ENCODE measurements around the gene PHIP.

Gene PHIP

GRCh38 chr6:78993955-78994354, 84.1 kb downstream of the PHIP start:
- no peak overlapping the region for H3K4me3 ChIP-seq (ENCODE audit: low read length)
- peaks cover 9% of the 10 kb centered on the region; the same call in 1 of the 2 replicates for H3K36me3 ChIP-seq (ENCODE audit: control insufficient read depth, insufficient read depth, low read length)
- H3K27me3 ChIP-seq (ENCODE audit: control insufficient read depth, insufficient read depth, low read length) = no peaks in the 10 kb centered on the region
- WGBS (ENCODE audit: insufficient coverage, insufficient read length) = no CpG with 5 or more reads among the region's 5 CpGs
- H3K4me1 ChIP-seq (ENCODE audit: control insufficient read depth, insufficient read depth, low read length) = no peaks in the 10 kb centered on the region
- H3K9me3 ChIP-seq (ENCODE audit: control insufficient read depth, insufficient read depth, low read length) = no peaks in the 10 kb centered on the region
- H3K27ac ChIP-seq (ENCODE audit: low read length) = no peak overlapping the region
- no peak for DNase-seq (ENCODE audit: low read depth, low spot score)

GRCh38 chr6:78989191-78989590, 88.9 kb downstream of the PHIP start:
- no peaks in the 10 kb centered on the region for H3K27me3 ChIP-seq (ENCODE audit: control insufficient read depth, insufficient read depth, low read length)
- H3K27ac ChIP-seq (ENCODE audit: low read length) = no peak overlapping the region
- H3K36me3 ChIP-seq (ENCODE audit: control insufficient read depth, insufficient read depth, low read length) = peaks cover 2% of the 10 kb centered on the region; the same call in 1 of the 2 replicates
- no CpG with 5 or more reads among the region's 2 CpGs for WGBS (ENCODE audit: insufficient coverage, insufficient read length)
- H3K4me1 ChIP-seq (ENCODE audit: control insufficient read depth, insufficient read depth, low read length) = no peaks in the 10 kb centered on the region
- H3K4me3 ChIP-seq (ENCODE audit: low read length) = no peak overlapping the region
- no peaks in the 10 kb centered on the region for H3K9me3 ChIP-seq (ENCODE audit: control insufficient read depth, insufficient read depth, low read length)
- no peak for DNase-seq (ENCODE audit: low read depth, low spot score)

GRCh38 chr6:78986161-78986560, 91.9 kb downstream of the PHIP start:
- WGBS (ENCODE audit: insufficient coverage, insufficient read length) = no CpG with 5 or more reads among the region's 1 CpG
- no peaks in the 10 kb centered on the region for H3K27me3 ChIP-seq (ENCODE audit: control insufficient read depth, insufficient read depth, low read length)
- no peak overlapping the region for H3K27ac ChIP-seq (ENCODE audit: low read length)
- H3K9me3 ChIP-seq (ENCODE audit: control insufficient read depth, insufficient read depth, low read length) = no peaks in the 10 kb centered on the region
- H3K36me3 ChIP-seq (ENCODE audit: control insufficient read depth, insufficient read depth, low read length) = peaks cover 2% of the 10 kb centered on the region; the same call in 1 of the 2 replicates
- H3K4me1 ChIP-seq (ENCODE audit: control insufficient read depth, insufficient read depth, low read length) = no peaks in the 10 kb centered on the region
- no peak for DNase-seq (ENCODE audit: low read depth, low spot score)
- H3K4me3 ChIP-seq (ENCODE audit: low read length) = no peak overlapping the region

- Histone ChIP-seq H3K36me3 (ENCODE audit: control insufficient read depth, insufficient read depth, low read length) (peaks cover 2% of the 10 kb centered on the region; the same call in 1 of the 2 replicates), H3K4me1 (ENCODE audit: control insufficient read depth, insufficient read depth, low read length) (no peaks in the 10 kb centered on the region), H3K9me3 (ENCODE audit: control insufficient read depth, insufficient read depth, low read length) (no peaks in the 10 kb centered on the region), H3K27me3 (ENCODE audit: control insufficient read depth, insufficient read depth, low read length) (no peaks in the 10 kb centered on the region), H3K4me3 (ENCODE audit: low read length) (no peak overlapping the region), H3K27ac (ENCODE audit: low read length) (no peak overlapping the region)
- WGBS (ENCODE audit: insufficient coverage, insufficient read length) = no CpG with 5 or more reads among the region's 4 CpGs
- no peak for DNase-seq (ENCODE audit: low read depth, low spot score)
Measured at GRCh38 chr6:78984225-78984950, 93.7 kb downstream of the PHIP start.

GRCh38 chr6:78967191-78967590, 110.9 kb downstream of the PHIP start:
- Histone ChIP-seq H3K27ac (ENCODE audit: low read length) (no peak overlapping the region), H3K4me3 (ENCODE audit: low read length) (no peak overlapping the region), H3K27me3 (ENCODE audit: control insufficient read depth, insufficient read depth, low read length) (no peaks in the 10 kb centered on the region), H3K4me1 (ENCODE audit: control insufficient read depth, insufficient read depth, low read length) (no peaks in the 10 kb centered on the region), H3K36me3 (ENCODE audit: control insufficient read depth, insufficient read depth, low read length) (peaks cover 2% of the 10 kb centered on the region; the same call in 1 of the 2 replicates), H3K9me3 (ENCODE audit: control insufficient read depth, insufficient read depth, low read length) (no peaks in the 10 kb centered on the region)
- DNase-seq (ENCODE audit: low read depth, low spot score) = no peak
- no CpG with 5 or more reads among the region's 3 CpGs for WGBS (ENCODE audit: insufficient coverage, insufficient read length)

GRCh38 chr6:78966542-78966941, 111.5 kb downstream of the PHIP start:
- Histone ChIP-seq H3K4me3 (ENCODE audit: low read length) (no peak overlapping the region), H3K36me3 (ENCODE audit: control insufficient read depth, insufficient read depth, low read length) (peaks cover 2% of the 10 kb centered on the region; the same call in 1 of the 2 replicates), H3K4me1 (ENCODE audit: control insufficient read depth, insufficient read depth, low read length) (no peaks in the 10 kb centered on the region), H3K9me3 (ENCODE audit: control insufficient read depth, insufficient read depth, low read length) (no peaks in the 10 kb centered on the region), H3K27me3 (ENCODE audit: control insufficient read depth, insufficient read depth, low read length) (no peaks in the 10 kb centered on the region), H3K27ac (ENCODE audit: low read length) (no peak overlapping the region)
- no CpG with 5 or more reads among the region's 4 CpGs for WGBS (ENCODE audit: insufficient coverage, insufficient read length)
- no peak for DNase-seq (ENCODE audit: low read depth, low spot score)

- no peaks in the 10 kb centered on the region; the same call in 1 of the 2 replicates for H3K36me3 ChIP-seq (ENCODE audit: control insufficient read depth, insufficient read depth, low read length)
- H3K27ac ChIP-seq (ENCODE audit: low read length) = no peak overlapping the region
- WGBS (ENCODE audit: insufficient coverage, insufficient read length) = no CpG with 5 or more reads among the region's 1 CpG
- no peaks in the 10 kb centered on the region for H3K4me1 ChIP-seq (ENCODE audit: control insufficient read depth, insufficient read depth, low read length)
- H3K9me3 ChIP-seq (ENCODE audit: control insufficient read depth, insufficient read depth, low read length) = no peaks in the 10 kb centered on the region
- no peak for DNase-seq (ENCODE audit: low read depth, low spot score)
- no peaks in the 10 kb centered on the region for H3K27me3 ChIP-seq (ENCODE audit: control insufficient read depth, insufficient read depth, low read length)
- no peak overlapping the region for H3K4me3 ChIP-seq (ENCODE audit: low read length)
Measured at GRCh38 chr6:78962448-78962847, 115.6 kb downstream of the PHIP start.

GRCh38 chr6:78954740-78955139, 123.3 kb downstream of the PHIP start:
- H3K36me3 ChIP-seq (ENCODE audit: control insufficient read depth, insufficient read depth, low read length) = peaks cover 2% of the 10 kb centered on the region; the same call in 1 of the 2 replicates
- no peaks in the 10 kb centered on the region for H3K9me3 ChIP-seq (ENCODE audit: control insufficient read depth, insufficient read depth, low read length)
- no peaks in the 10 kb centered on the region for H3K4me1 ChIP-seq (ENCODE audit: control insufficient read depth, insufficient read depth, low read length)
- no CpG with 5 or more reads among the region's 4 CpGs for WGBS (ENCODE audit: insufficient coverage, insufficient read length)
- no peak overlapping the region for H3K4me3 ChIP-seq (ENCODE audit: low read length)
- H3K27ac ChIP-seq (ENCODE audit: low read length) = no peak overlapping the region
- no peak for DNase-seq (ENCODE audit: low read depth, low spot score)
- H3K27me3 ChIP-seq (ENCODE audit: control insufficient read depth, insufficient read depth, low read length) = no peaks in the 10 kb centered on the region

GRCh38 chr6:78953798-78954197, 124.3 kb downstream of the PHIP start:
- no CpG with 5 or more reads among the region's 8 CpGs for WGBS (ENCODE audit: insufficient coverage, insufficient read length)
- no peak overlapping the region for H3K27ac ChIP-seq (ENCODE audit: low read length)
- H3K9me3 ChIP-seq (ENCODE audit: control insufficient read depth, insufficient read depth, low read length) = no peaks in the 10 kb centered on the region
- H3K4me1 ChIP-seq (ENCODE audit: control insufficient read depth, insufficient read depth, low read length) = no peaks in the 10 kb centered on the region
- DNase-seq (ENCODE audit: low read depth, low spot score) = no peak
- no peaks in the 10 kb centered on the region for H3K27me3 ChIP-seq (ENCODE audit: control insufficient read depth, insufficient read depth, low read length)
- H3K4me3 ChIP-seq (ENCODE audit: low read length) = no peak overlapping the region
- H3K36me3 ChIP-seq (ENCODE audit: control insufficient read depth, insufficient read depth, low read length) = peaks cover 8% of the 10 kb centered on the region; the same call in 1 of the 2 replicates

- no peak overlapping the region for H3K27ac ChIP-seq (ENCODE audit: low read length)
- H3K27me3 ChIP-seq (ENCODE audit: control insufficient read depth, insufficient read depth, low read length) = no peaks in the 10 kb centered on the region
- no peak overlapping the region for H3K4me3 ChIP-seq (ENCODE audit: low read length)
- no peaks in the 10 kb centered on the region for H3K9me3 ChIP-seq (ENCODE audit: control insufficient read depth, insufficient read depth, low read length)
- H3K4me1 ChIP-seq (ENCODE audit: control insufficient read depth, insufficient read depth, low read length) = no peaks in the 10 kb centered on the region; the same call in 1 of the 2 replicates
- WGBS (ENCODE audit: insufficient coverage, insufficient read length) = no CpG with 5 or more reads among the region's 1 CpG
- H3K36me3 ChIP-seq (ENCODE audit: control insufficient read depth, insufficient read depth, low read length) = peaks cover 8% of the 10 kb centered on the region; the same call in 1 of the 2 replicates
- DNase-seq (ENCODE audit: low read depth, low spot score) = no peak
Measured at GRCh38 chr6:78952362-78952761, 125.7 kb downstream of the PHIP start.

GRCh38 chr6:78948785-78949184, 129.3 kb downstream of the PHIP start:
- peaks cover 10% of the 10 kb centered on the region; the same call in 1 of the 2 replicates for H3K36me3 ChIP-seq (ENCODE audit: control insufficient read depth, insufficient read depth, low read length)
- WGBS (ENCODE audit: insufficient coverage, insufficient read length) = no CpG with 5 or more reads among the region's 3 CpGs
- H3K27me3 ChIP-seq (ENCODE audit: control insufficient read depth, insufficient read depth, low read length) = no peaks in the 10 kb centered on the region
- no peak overlapping the region for H3K27ac ChIP-seq (ENCODE audit: low read length)
- H3K9me3 ChIP-seq (ENCODE audit: control insufficient read depth, insufficient read depth, low read length) = no peaks in the 10 kb centered on the region
- H3K4me3 ChIP-seq (ENCODE audit: low read length) = no peak overlapping the region
- no peaks in the 10 kb centered on the region; the same call in 1 of the 2 replicates for H3K4me1 ChIP-seq (ENCODE audit: control insufficient read depth, insufficient read depth, low read length)
- DNase-seq (ENCODE audit: low read depth, low spot score) = no peak

Measured in iPS DF 6.9 (cell line).